Panc1 (cell line): ENCODE measurements around the gene TCEA3. TPM values are rescaled to one million over a fixed set of nuclear protein-coding genes. Genes with fewer than 3 reads are reported as not detected.
A peak's percentile ranks its signal among the peaks of the same experiment; 100 is the strongest.

Source experiments
- ATAC-seq: fragments of 200-7000 bp; cut with Tn5 transposase; 2 replicates; pipeline ENCODE4 v1.9.1; 2020; ENCODE audit warnings: mild to moderate bottlenecking, moderate library complexity
- BruUV-seq: library from RNA; stranded (reverse); fragments of 400-500 nt; replicated peaks from 2 replicates; lab custom pipeline; 2021; lab: Mats Ljungman, UMichigan
- CTCF ChIA-PET: fragments of 300-600 bp; sonication (Branson Sonifier 250); formaldehyde crosslinking; loops from one replicate; lab custom pipeline; 2022; ENCODE audit warnings: antibody characterized with exemption; lab: Charles Lee
- POLR2A ChIA-PET: fragments of 300-600 bp; sonication (Branson Sonifier 250); formaldehyde crosslinking; loops from one replicate; lab custom pipeline; 2022; ENCODE audit warnings: antibody characterized with exemption; lab: Charles Lee
- DNase-seq: peaks from one replicate; pipeline ENCODE4 v3.0.0-alpha.2; 2010; ENCODE audit warnings: low read depth, low spot score
- H3K27ac ChIP-seq: 2 replicates; pipeline ENCODE4 v1.5.1; 2011; ENCODE audit warnings: mild to moderate bottlenecking, low read length, inconsistent platforms
- H3K27me3 ChIP-seq: fragments of 200-500 bp; sonication (Bioruptor generic); 2 replicates; pipeline ENCODE4 v1.6.0; 2014; ENCODE audit warnings: low read length, inconsistent platforms; ENCODE audit not compliant: control insufficient read depth, insufficient read depth
- H3K36me3 ChIP-seq: fragments of 200-500 bp; sonication (Bioruptor generic); 2 replicates; pipeline ENCODE4 v1.5.1; 2014; ENCODE audit warnings: inconsistent platforms, mild to moderate bottlenecking, low read length, moderate library complexity; ENCODE audit not compliant: control insufficient read depth, insufficient read depth
- H3K4me1 ChIP-seq: 2 replicates; pipeline ENCODE4 v1.5.1; 2011; ENCODE audit warnings: inconsistent platforms, mild to moderate bottlenecking, low read length, moderate library complexity; ENCODE audit not compliant: control insufficient read depth, insufficient read depth
- H3K4me3 ChIP-seq, 2 experiments: 2 replicates each; pipeline ENCODE4 v1.5.1; 2011 to 2012; ENCODE audit warnings: low read depth in 2 of 2, low read length in 2 of 2, mild to moderate bottlenecking in 2 of 2, inconsistent platforms in 1 of 2, moderate library complexity in 1 of 2
- H3K9me3 ChIP-seq: fragments of 200-500 bp; sonication (Bioruptor generic); 2 replicates; pipeline ENCODE4 v1.5.1; 2014; ENCODE audit warnings: low read depth, mild to moderate bottlenecking, inconsistent platforms, low read length, moderate library complexity; ENCODE audit not compliant: control insufficient read depth, insufficient read depth
- CTCF ChIP-seq: fragments of 450-650 bp; IDR thresholded peaks from 2 replicates; pipeline ENCODE4 v1.5.1; 2017; ENCODE audit warnings: mild to moderate bottlenecking
- POLR2AphosphoS5 ChIP-seq: IDR thresholded peaks from 2 replicates; pipeline ENCODE4 v1.6.1; 2012; ENCODE audit warnings: mild to moderate bottlenecking, low read depth, low read length, moderate library complexity
- SIN3A ChIP-seq: IDR thresholded peaks from 2 replicates; pipeline ENCODE4 v1.6.1; 2012; ENCODE audit warnings: low read depth, mild to moderate bottlenecking, low read length, moderate library complexity, borderline replicate concordance; ENCODE audit not compliant: insufficient read depth
- TCF7L2 ChIP-seq: IDR thresholded peaks from 2 replicates; pipeline ENCODE4 v1.6.1; 2011; ENCODE audit warnings: mild to moderate bottlenecking, low read depth, low read length, inconsistent platforms
- in situ Hi-C: cut with HindIII; loops from 2 replicates; pipeline ENCODE4 v1.10.0; 2016; ENCODE audit warnings: low sequenced_read_pairs, low pct_unique_long_range_greater_than_20kb
- intact Hi-C: fragments of 100-400 bp; cut with micrococcal nuclease; formaldehyde crosslinking; loops from one replicate; pipeline ENCODE4 v1.10.0; 2022; ENCODE audit not compliant: unreplicated experiment
- total RNA-seq: library from RNA; stranded (reverse); gene quantifications from one replicate; pipeline ENCODE4 v1.2.1, GENCODE V29; 2021; ENCODE audit not compliant: unreplicated experiment
- TF ChIP-seq, protein P1 (sequence below), 2 experiments: IDR thresholded peaks; 2 replicates each; pipeline ENCODE4 v1.6.1; 2011 to 2012; ENCODE audit warnings: low read depth in 2 of 2, control low read depth in 1 of 2, low read length in 1 of 2, mild to moderate bottlenecking in 1 of 2, moderate library complexity in 1 of 2; ENCODE audit not compliant: insufficient read depth in 1 of 2

The TCEA3 gene
- total RNA-seq, 1 experiment from 2014 or later: 8.3 TPM

DNA sequence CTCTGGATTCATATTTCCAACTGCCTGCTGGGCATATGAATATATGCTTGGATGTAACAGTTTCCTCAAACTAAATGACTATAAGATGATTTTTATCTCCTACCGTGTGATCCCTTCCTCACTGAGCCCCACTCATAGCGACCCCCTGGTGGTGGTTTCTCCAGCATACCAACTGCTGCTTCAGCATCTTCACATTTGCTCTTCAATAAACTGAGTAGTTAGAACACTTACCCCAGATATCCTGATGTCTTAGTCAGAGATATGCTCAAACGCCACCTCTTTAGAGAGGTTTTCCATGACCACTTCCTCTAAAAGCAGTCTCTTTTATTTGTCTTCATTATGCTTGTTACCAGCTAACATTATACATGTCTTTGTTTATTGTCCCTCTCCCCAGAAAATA lies 70.3 kb downstream of the TCEA3 start:
- in situ Hi-C loops (no loop called here), intact Hi-C loops (no loop called here)
- Histone ChIP-seq H3K9me3 (peaks cover 6% of the 10 kb centered on the region), H3K4me3 (no peak overlapping the region), H3K27me3 (no peaks in the 10 kb centered on the region), H3K36me3 (no peaks in the 10 kb centered on the region), H3K27ac (no peak overlapping the region), H3K4me1 (no peaks in the 10 kb centered on the region)
- BruUV-seq: no TSS peak
- ChIA-PET CTCF (no interaction called here), POLR2A (interaction anchor here (0.7 kb wide), 1 partner anchor 14 kb away, joined by 4 read pairs; no protein-coding TSS in a partner anchor)
- DNase-seq (no peak), ATAC-seq (no peak)
- TF ChIP-seq SIN3A: no peak
- TF ChIP-seq, protein P1, sequence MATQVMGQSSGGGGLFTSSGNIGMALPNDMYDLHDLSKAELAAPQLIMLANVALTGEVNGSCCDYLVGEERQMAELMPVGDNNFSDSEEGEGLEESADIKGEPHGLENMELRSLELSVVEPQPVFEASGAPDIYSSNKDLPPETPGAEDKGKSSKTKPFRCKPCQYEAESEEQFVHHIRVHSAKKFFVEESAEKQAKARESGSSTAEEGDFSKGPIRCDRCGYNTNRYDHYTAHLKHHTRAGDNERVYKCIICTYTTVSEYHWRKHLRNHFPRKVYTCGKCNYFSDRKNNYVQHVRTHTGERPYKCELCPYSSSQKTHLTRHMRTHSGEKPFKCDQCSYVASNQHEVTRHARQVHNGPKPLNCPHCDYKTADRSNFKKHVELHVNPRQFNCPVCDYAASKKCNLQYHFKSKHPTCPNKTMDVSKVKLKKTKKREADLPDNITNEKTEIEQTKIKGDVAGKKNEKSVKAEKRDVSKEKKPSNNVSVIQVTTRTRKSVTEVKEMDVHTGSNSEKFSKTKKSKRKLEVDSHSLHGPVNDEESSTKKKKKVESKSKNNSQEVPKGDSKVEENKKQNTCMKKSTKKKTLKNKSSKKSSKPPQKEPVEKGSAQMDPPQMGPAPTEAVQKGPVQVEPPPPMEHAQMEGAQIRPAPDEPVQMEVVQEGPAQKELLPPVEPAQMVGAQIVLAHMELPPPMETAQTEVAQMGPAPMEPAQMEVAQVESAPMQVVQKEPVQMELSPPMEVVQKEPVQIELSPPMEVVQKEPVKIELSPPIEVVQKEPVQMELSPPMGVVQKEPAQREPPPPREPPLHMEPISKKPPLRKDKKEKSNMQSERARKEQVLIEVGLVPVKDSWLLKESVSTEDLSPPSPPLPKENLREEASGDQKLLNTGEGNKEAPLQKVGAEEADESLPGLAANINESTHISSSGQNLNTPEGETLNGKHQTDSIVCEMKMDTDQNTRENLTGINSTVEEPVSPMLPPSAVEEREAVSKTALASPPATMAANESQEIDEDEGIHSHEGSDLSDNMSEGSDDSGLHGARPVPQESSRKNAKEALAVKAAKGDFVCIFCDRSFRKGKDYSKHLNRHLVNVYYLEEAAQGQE (IDR thresholded peaks at IDR 0.05; ENCODE audit: insufficient read depth in 1 of 2, low read depth in 2 of 2, low read length in 1 of 2): no peak
- TF ChIP-seq TCF7L2: no peak
- TF ChIP-seq CTCF: no peak
- TF ChIP-seq POLR2AphosphoS5: no peak

DNA sequence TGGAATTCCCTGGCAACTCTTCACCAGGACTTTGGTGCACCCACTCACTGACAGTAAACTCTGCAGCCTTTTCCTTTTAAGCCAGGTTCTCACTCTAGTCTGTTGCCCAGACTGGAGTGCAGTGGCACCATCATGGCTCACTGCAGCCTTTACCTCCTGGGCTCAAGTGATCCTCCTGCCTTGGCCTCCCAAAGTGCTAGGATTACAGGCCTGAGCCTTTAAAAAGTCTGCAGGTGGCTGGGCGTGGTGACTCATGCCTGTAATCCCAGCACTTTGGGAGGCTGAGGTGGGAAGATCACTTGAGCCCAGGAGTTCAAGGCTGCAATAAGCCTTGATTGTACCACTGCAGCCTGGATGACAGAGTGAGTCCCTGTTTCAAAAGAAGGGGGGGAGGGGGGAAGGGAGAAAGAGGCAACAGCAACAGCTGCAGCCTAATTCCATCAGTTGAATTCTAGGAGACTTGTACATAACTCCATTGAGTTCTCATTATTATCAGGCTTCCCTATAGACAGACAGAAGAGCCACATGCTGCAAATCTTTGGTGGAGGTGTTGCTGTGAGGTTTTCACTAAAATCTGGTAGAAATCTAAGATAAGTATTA lies 72.4 kb downstream of the TCEA3 start:
- Histone ChIP-seq H3K9me3 (no peaks in the 10 kb centered on the region), H3K4me1 (no peaks in the 10 kb centered on the region), H3K27me3 (no peaks in the 10 kb centered on the region), H3K36me3 (no peaks in the 10 kb centered on the region), H3K27ac (no peak overlapping the region), H3K4me3 (no peak overlapping the region)
- POLR2A ChIA-PET: no interaction called here
- in situ Hi-C loops (no loop called here), intact Hi-C loops (no loop called here)
- DNase-seq: no peak
- TF ChIP-seq POLR2AphosphoS5 (no peak), CTCF (no peak), SIN3A (no peak), TCF7L2 (no peak)
- TF ChIP-seq, protein P1 (IDR thresholded peaks at IDR 0.05; ENCODE audit: insufficient read depth in 1 of 2, low read depth in 2 of 2, low read length in 1 of 2): no peak
- BruUV-seq: no TSS peak
- CTCF ChIA-PET: no interaction called here
- ATAC-seq: 0 out of 2 replicates have a peak, but pooled peaks have one; percentile 23
